GM23248 (cell line): ENCODE measurements around the gene SUGCT.

Experiments
- EZH2 ChIP-seq: fragments of 200-600 bp; sonication (generic); IDR thresholded peaks from 2 replicates; pipeline ENCODE4 v1.6.1; 2018; ENCODE audit warnings: antibody characterized with exemption, mild to moderate bottlenecking; ENCODE audit not compliant: insufficient read depth, poor library complexity, severe bottlenecking
- EZH2phosphoT487 ChIP-seq: fragments of 200-600 bp; sonication (generic); IDR thresholded peaks from 2 replicates; pipeline ENCODE4 v1.6.1; 2018; ENCODE audit warnings: antibody characterized with exemption, moderate library complexity, mild to moderate bottlenecking, low read depth; ENCODE audit not compliant: insufficient read depth

- TF ChIP-seq EZH2 (no peak), EZH2phosphoT487 (no peak)
Observed at GRCh38 chr7:40432046-40432445, 297.2 kb downstream of the SUGCT start.
